Thoracic aorta (tissue), 2 donors: ENCODE results near the gene HABP2. TPM values are rescaled to one million over a fixed set of nuclear protein-coding genes. Genes with fewer than 3 reads are reported as not detected.

Experiments used
- ATAC-seq: fragments of 150-250 bp; one replicate; pipeline ENCODE4 v1.8.0; 2017; ENCODE audit warnings: low read depth; ENCODE audit not compliant: insufficient number of reproducible peaks, low FRiP score
- DNase-seq: peaks from one replicate; pipeline ENCODE4 v3.0.0-alpha.2; 2020; ENCODE audit warnings: low spot score
- H3K27ac ChIP-seq, 2 donors: fragments of 200-600 bp; sonication (generic); 1 replicate in 1 of 2; 2 replicates in 1 of 2; pipeline ENCODE4 v1.5.1; 2016; ENCODE audit warnings: mild to moderate bottlenecking in 2 of 2, moderate library complexity in 2 of 2
- H3K27me3 ChIP-seq: fragments of 200-600 bp; sonication (generic); replicated peaks from 2 replicates; pipeline ENCODE4 v1.6.0; 2016; ENCODE audit warnings: mild to moderate bottlenecking; ENCODE audit not compliant: insufficient read depth
- H3K36me3 ChIP-seq: fragments of 200-600 bp; sonication (generic); one replicate; pipeline ENCODE4 v1.5.1; 2016
- H3K4me1 ChIP-seq, 2 donors: fragments of 200-600 bp; sonication (generic); 1 replicate in 1 of 2; 2 replicates in 1 of 2; pipeline versions ENCODE4 v1.5.1 to v1.6.0; 2016; ENCODE audit warnings: low read depth in 2 of 2, mild to moderate bottlenecking in 1 of 2; ENCODE audit not compliant: control insufficient read depth in 1 of 2
- H3K4me3 ChIP-seq: fragments of 200-600 bp; sonication (generic); 2 replicates; pipeline ENCODE4 v1.5.1; 2016; ENCODE audit warnings: mild to moderate bottlenecking
- H3K9me3 ChIP-seq: fragments of 200-600 bp; sonication (generic); 2 replicates; pipeline ENCODE4 v1.5.1; 2016
- CTCF ChIP-seq: fragments of 200-600 bp; sonication (generic); IDR thresholded peaks from one replicate; pipeline ENCODE4 v1.5.1; 2019; ENCODE audit warnings: antibody characterized with exemption
- total RNA-seq, 2 donors: library from RNA; depleted of rRNA; stranded (reverse); fragments of >200 nt; gene quantifications; one replicate each; pipeline versions ENCODE4 v1.1.0 to v1.2.3, GENCODE V29; 2016

The HABP2 gene
- total RNA-seq, 2 donors from 2014 or later = not detected

- no peak overlapping the region for H3K4me3 ChIP-seq
- no peak for ATAC-seq
- TF ChIP-seq CTCF = no peak
These were observed 37.7 kb upstream of the HABP2 start for GRCh38 chr10:113515161-113515560.

GRCh38 chr10:113515601-113516000 is 37.3 kb upstream of the HABP2 start:
- no peak for TF ChIP-seq CTCF
- Histone ChIP-seq H3K4me3 (no peak overlapping the region), H3K4me1 (peaks cover 4 to 15% of the 10 kb centered on the region in 2 donors), H3K27ac (no peak overlapping the region), H3K36me3 (no peaks in the 10 kb centered on the region), H3K27me3 (no peaks in the 10 kb centered on the region), H3K9me3 (peaks cover 2% of the 10 kb centered on the region)
- ATAC-seq (no peak), DNase-seq (no peak)

More at GRCh38 chr10:113515161-113515560, 37.7 kb upstream of the HABP2 start:
- Histone ChIP-seq H3K36me3 (no peaks in the 10 kb centered on the region), H3K9me3 (peaks cover 2% of the 10 kb centered on the region), H3K27ac (no peak overlapping the region), H3K4me1 (peaks cover 0 to 11% of the 10 kb centered on the region in 2 donors), H3K27me3 (no peaks in the 10 kb centered on the region)
- no peak for DNase-seq

GRCh38 chr10:113516061-113516460 is 36.8 kb upstream of the HABP2 start:
- DNase-seq = no peak
- H3K27me3 ChIP-seq = no peaks in the 10 kb centered on the region
- H3K4me1 ChIP-seq = peaks cover 4 to 20% of the 10 kb centered on the region in 2 donors
- no peak for ATAC-seq
- H3K4me3 ChIP-seq = no peak overlapping the region
- no peak for TF ChIP-seq CTCF
- H3K27ac ChIP-seq = no peak overlapping the region
- H3K36me3 ChIP-seq = no peaks in the 10 kb centered on the region
- H3K9me3 ChIP-seq = peaks cover 2% of the 10 kb centered on the region

- no peaks in the 10 kb centered on the region for H3K36me3 ChIP-seq
- DNase-seq = no peak
- H3K27ac ChIP-seq = no peak overlapping the region
- H3K4me3 ChIP-seq = no peak overlapping the region
- no peaks in the 10 kb centered on the region for H3K27me3 ChIP-seq
- peaks cover 4 to 20% of the 10 kb centered on the region in 2 donors for H3K4me1 ChIP-seq
- no peak for ATAC-seq
- no peak for TF ChIP-seq CTCF
- H3K9me3 ChIP-seq = no peaks in the 10 kb centered on the region
These were observed 35.5 kb upstream of the HABP2 start for GRCh38 chr10:113517165-113517900.

GRCh38 chr10:113517901-113518260 is 35.0 kb upstream of the HABP2 start:
- DNase-seq (no peak), ATAC-seq (no peak)
- TF ChIP-seq CTCF = no peak

More at GRCh38 chr10:113517901-113518260, 35.0 kb upstream of the HABP2 start:
- no peak overlapping the region for H3K4me3 ChIP-seq
- H3K27me3 ChIP-seq = no peaks in the 10 kb centered on the region
- H3K9me3 ChIP-seq = no peaks in the 10 kb centered on the region
- peaks cover 4 to 23% of the 10 kb centered on the region in 2 donors for H3K4me1 ChIP-seq
- no peak overlapping the region for H3K27ac ChIP-seq
- H3K36me3 ChIP-seq = no peaks in the 10 kb centered on the region
